OCI-LY1 (cell line): ENCODE data around the gene PCCB.

Source experiments
- EZH2 ChIP-seq: fragments of 200-600 bp; sonication (generic), shearing (Covaris generic); IDR thresholded peaks from 2 replicates; pipeline ENCODE4 v1.8.0; 2017; ENCODE audit warnings: borderline replicate concordance, mixed run types, mild to moderate bottlenecking, antibody characterized with exemption, low read length, moderate library complexity, mixed read lengths
- TF ChIP-seq, protein P1 (sequence below): fragments of 200-600 bp; sonication (generic), shearing (Covaris generic); IDR thresholded peaks from 2 replicates; pipeline ENCODE4 v1.5.1; 2017; ENCODE audit warnings: mild to moderate bottlenecking, antibody characterized with exemption, low read length, moderate library complexity, mixed read lengths

GRCh38 chr3:136249091-136249490, 1.0 kb upstream of the PCCB start:
- TF ChIP-seq, protein P1, sequence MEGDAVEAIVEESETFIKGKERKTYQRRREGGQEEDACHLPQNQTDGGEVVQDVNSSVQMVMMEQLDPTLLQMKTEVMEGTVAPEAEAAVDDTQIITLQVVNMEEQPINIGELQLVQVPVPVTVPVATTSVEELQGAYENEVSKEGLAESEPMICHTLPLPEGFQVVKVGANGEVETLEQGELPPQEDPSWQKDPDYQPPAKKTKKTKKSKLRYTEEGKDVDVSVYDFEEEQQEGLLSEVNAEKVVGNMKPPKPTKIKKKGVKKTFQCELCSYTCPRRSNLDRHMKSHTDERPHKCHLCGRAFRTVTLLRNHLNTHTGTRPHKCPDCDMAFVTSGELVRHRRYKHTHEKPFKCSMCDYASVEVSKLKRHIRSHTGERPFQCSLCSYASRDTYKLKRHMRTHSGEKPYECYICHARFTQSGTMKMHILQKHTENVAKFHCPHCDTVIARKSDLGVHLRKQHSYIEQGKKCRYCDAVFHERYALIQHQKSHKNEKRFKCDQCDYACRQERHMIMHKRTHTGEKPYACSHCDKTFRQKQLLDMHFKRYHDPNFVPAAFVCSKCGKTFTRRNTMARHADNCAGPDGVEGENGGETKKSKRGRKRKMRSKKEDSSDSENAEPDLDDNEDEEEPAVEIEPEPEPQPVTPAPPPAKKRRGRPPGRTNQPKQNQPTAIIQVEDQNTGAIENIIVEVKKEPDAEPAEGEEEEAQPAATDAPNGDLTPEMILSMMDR = no peak
- TF ChIP-seq EZH2 = no peak
